Vagina (tissue), 2 donors: ENCODE data around the gene ARHGAP26. TPM values are rescaled to one million over a fixed set of nuclear protein-coding genes. Genes with fewer than 3 reads are reported as not detected.

ENCODE experiments used
- DNase-seq, 2 donors: peaks; one replicate each; pipeline ENCODE4 v3.0.0-alpha.2; 2017; ENCODE audit errors: extremely low spot score in 2 of 2
- H3K27ac ChIP-seq: fragments of 200-600 bp; sonication (generic); one replicate; pipeline ENCODE4 v1.5.1; 2019
- H3K27me3 ChIP-seq: fragments of 200-600 bp; sonication (generic); one replicate; pipeline ENCODE4 v1.5.1; 2019
- H3K36me3 ChIP-seq, 2 donors: fragments of 200-600 bp; sonication (generic); one replicate each; pipeline ENCODE4 v1.5.1; 2017 to 2019
- H3K4me1 ChIP-seq: fragments of 200-600 bp; sonication (generic); one replicate; pipeline ENCODE4 v1.5.1; 2019
- H3K4me3 ChIP-seq, 2 donors: fragments of 200-600 bp; sonication (generic); 1 replicate in 1 of 2; 2 replicates in 1 of 2; pipeline ENCODE4 v1.5.1; 2016 to 2019
- H3K9me3 ChIP-seq: fragments of 200-600 bp; sonication (generic); one replicate; pipeline ENCODE4 v1.5.1; 2019
- CTCF ChIP-seq, 3 experiments: fragments of 450-650 bp in 2 of 3; fragments of 200-600 bp in 1 of 3; sonication (generic) in 1 of 3; IDR thresholded peaks; one replicate each; pipeline ENCODE4 v1.5.1; 2017 to 2019; ENCODE audit warnings: antibody characterized with exemption in 3 of 3, mild to moderate bottlenecking in 2 of 3, moderate library complexity in 2 of 3
- POLR2A ChIP-seq, 2 donors: fragments of 450-650 bp; IDR thresholded peaks; one replicate each; pipeline ENCODE4 v1.6.1; 2017; ENCODE audit warnings: antibody characterized with exemption in 2 of 2, mild to moderate bottlenecking in 2 of 2, moderate library complexity in 2 of 2
- POLR2AphosphoS5 ChIP-seq, 2 donors: sonication (generic); formaldehyde crosslinking; IDR thresholded peaks; one replicate each; pipeline ENCODE4 v1.9.0; 2017; ENCODE audit warnings: antibody characterized with exemption in 2 of 2, mild to moderate bottlenecking in 2 of 2, low read depth in 1 of 2; ENCODE audit not compliant: insufficient read depth in 1 of 2
- intact Hi-C: fragments of 100-400 bp; cut with DNase I; formaldehyde crosslinking; loops from one replicate; pipeline ENCODE4 v1.15.1; 2023
- total RNA-seq: library from RNA; depleted of rRNA; stranded (reverse); fragments of >200 nt; gene quantifications from one replicate; pipeline ENCODE4 v1.2.3, GENCODE V29; 2016

The ARHGAP26 gene
- total RNA-seq, 1 donor from 2014 or later, result 42.5 TPM

- Histone ChIP-seq H3K4me1 (peaks cover 13% of the 10 kb centered on the region), H3K27me3 (no peaks in the 10 kb centered on the region), H3K4me3 (no peak overlapping the region), H3K9me3 (no peaks in the 10 kb centered on the region), H3K27ac (no peak overlapping the region), H3K36me3 (no peaks in the 10 kb centered on the region)
- DNase-seq, result no peak
- intact Hi-C loops, result no loop called here
- TF ChIP-seq CTCF (IDR thresholded peaks at IDR 0.05) (no peak), POLR2AphosphoS5 (IDR thresholded peaks at IDR 0.05; ENCODE audit: insufficient read depth in 1 of 2, low read depth in 1 of 2) (no peak), POLR2A (IDR thresholded peaks at IDR 0.05) (no peak)
Observed at GRCh38 chr5:143207563-143208364, 437.6 kb downstream of the ARHGAP26 start.

- H3K27ac ChIP-seq, result no peak overlapping the region
- H3K36me3 ChIP-seq, result no peaks in the 10 kb centered on the region
- H3K4me3 ChIP-seq, result no peak overlapping the region
- DNase-seq, result no peak
- H3K4me1 ChIP-seq, result peaks cover 13% of the 10 kb centered on the region
- TF ChIP-seq CTCF (IDR thresholded peaks at IDR 0.05) (no peak), POLR2AphosphoS5 (IDR thresholded peaks at IDR 0.05; ENCODE audit: insufficient read depth in 1 of 2, low read depth in 1 of 2) (no peak)
- intact Hi-C loops, result no loop called here
- no peaks in the 10 kb centered on the region for H3K9me3 ChIP-seq
- no peaks in the 10 kb centered on the region for H3K27me3 ChIP-seq
Observed at GRCh38 chr5:143208365-143208641, 438.1 kb downstream of the ARHGAP26 start.

GRCh38 chr5:143208781-143209510, 438.8 kb downstream of the ARHGAP26 start:
- H3K36me3 ChIP-seq, result no peaks in the 10 kb centered on the region
- no peak for TF ChIP-seq POLR2A (IDR thresholded peaks at IDR 0.05)
- TF ChIP-seq POLR2AphosphoS5 (IDR thresholded peaks at IDR 0.05; ENCODE audit: insufficient read depth in 1 of 2, low read depth in 1 of 2), result no peak
- no peak for TF ChIP-seq CTCF (IDR thresholded peaks at IDR 0.05)
- no peak overlapping the region for H3K27ac ChIP-seq
- H3K4me1 ChIP-seq, result peaks cover 19% of the 10 kb centered on the region
- no peaks in the 10 kb centered on the region for H3K27me3 ChIP-seq
- intact Hi-C loops, result no loop called here
- H3K9me3 ChIP-seq, result no peaks in the 10 kb centered on the region
- no peak overlapping the region for H3K4me3 ChIP-seq
- no peak for DNase-seq

- no peaks in the 10 kb centered on the region for H3K36me3 ChIP-seq
- H3K9me3 ChIP-seq, result no peaks in the 10 kb centered on the region
- TF ChIP-seq CTCF (IDR thresholded peaks at IDR 0.05), result no peak
- no peak for TF ChIP-seq POLR2AphosphoS5 (IDR thresholded peaks at IDR 0.05; ENCODE audit: insufficient read depth in 1 of 2, low read depth in 1 of 2)
- TF ChIP-seq POLR2A (IDR thresholded peaks at IDR 0.05), result no peak
- H3K27me3 ChIP-seq, result no peaks in the 10 kb centered on the region
- H3K4me3 ChIP-seq, result no peak overlapping the region
- peaks cover 19% of the 10 kb centered on the region for H3K4me1 ChIP-seq
- DNase-seq, result no peak
- no peak overlapping the region for H3K27ac ChIP-seq
- intact Hi-C loops, result no loop called here
Observed at GRCh38 chr5:143209881-143210395, 439.8 kb downstream of the ARHGAP26 start.

- no peak for DNase-seq
- Histone ChIP-seq H3K4me3 (no peak overlapping the region), H3K27ac (no peak overlapping the region), H3K36me3 (no peaks in the 10 kb centered on the region), H3K27me3 (no peaks in the 10 kb centered on the region), H3K4me1 (peaks cover 19% of the 10 kb centered on the region), H3K9me3 (no peaks in the 10 kb centered on the region)
- TF ChIP-seq POLR2A (IDR thresholded peaks at IDR 0.05) (no peak), CTCF (IDR thresholded peaks at IDR 0.05) (no peak), POLR2AphosphoS5 (IDR thresholded peaks at IDR 0.05; ENCODE audit: insufficient read depth in 1 of 2, low read depth in 1 of 2) (no peak)
- intact Hi-C loops, result no loop called here
Observed at GRCh38 chr5:143210576-143210975, 440.4 kb downstream of the ARHGAP26 start.
